Endometrial microvascular endothelial cells (primary cell): ENCODE results near the gene TYR. TPM values are rescaled to one million over a fixed set of nuclear protein-coding genes. Genes with fewer than 3 reads are reported as not detected.
"Not testable (repeated sequence)": the region's sequence is repeated elsewhere in the genome, so short reads cannot be mapped to it uniquely, and the experiment has no call there.

Experiments used
- in situ Hi-C: cut with HindIII; loops from 2 replicates; pipeline ENCODE4 v1.10.0; 2017; ENCODE audit warnings: low sequenced_read_pairs, low pct_unique_long_range_greater_than_20kb; ENCODE audit errors: inconsistent ontology term
- total RNA-seq: library from RNA; depleted of rRNA; stranded (reverse); fragments of >200 nt; gene quantifications from one replicate; pipeline ENCODE4 v1.2.3, GENCODE V29; 2015; ENCODE audit errors: inconsistent ontology term

The TYR gene
- total RNA-seq, 1 donor from 2014 or later: not detected

GRCh38 chr11:89333704-89334103 lies 156.0 kb downstream of the TYR start:
- in situ Hi-C loops: not testable (repeated sequence)

- in situ Hi-C loops: not testable (repeated sequence)
Measured at GRCh38 chr11:89337100-89337650, 159.5 kb downstream of the TYR start.

GRCh38 chr11:89338073-89338472 lies 160.4 kb downstream of the TYR start:
- in situ Hi-C loops: not testable (repeated sequence)

- in situ Hi-C loops: not testable (repeated sequence)
Measured at GRCh38 chr11:89340450-89340849, 162.8 kb downstream of the TYR start.

GRCh38 chr11:89342880-89343572 lies 165.4 kb downstream of the TYR start:
- in situ Hi-C loops: not testable (repeated sequence)

Other genes starting within 250 kb of the TYR start
- under 0.01 TPM for gene GRM5, start 111.9 kb upstream of the TYR start, total RNA-seq